HepG2 (cell line): ENCODE results near the gene DNASE1. TPM values are rescaled to one million over a fixed set of nuclear protein-coding genes. Genes with fewer than 3 reads are reported as not detected.

Experiments
- FOXM1 ChIP-seq: sonication (generic); formaldehyde crosslinking; IDR thresholded peaks from 2 replicates; pipeline ENCODE4 v1.5.0; 2020; ENCODE audit warnings: missing genetic modification reagents
- HES4 ChIP-seq: sonication (generic); formaldehyde crosslinking; IDR thresholded peaks from 2 replicates; pipeline ENCODE4 v1.9.0; 2021; ENCODE audit warnings: mild to moderate bottlenecking, missing genetic modification reagents, borderline replicate concordance
- IKZF5 ChIP-seq: IDR thresholded peaks from 2 replicates; pipeline ENCODE4 v1.6.1; 2018; ENCODE audit warnings: missing genetic modification reagents, mild to moderate bottlenecking, missing compliant biosample characterization
- KLF6 ChIP-seq: IDR thresholded peaks from 2 replicates; pipeline ENCODE4 v1.8.0; 2016; ENCODE audit warnings: missing biosample characterization, missing genetic modification reagents
- NFIB ChIP-seq: sonication (generic); formaldehyde crosslinking; IDR thresholded peaks from 2 replicates; pipeline ENCODE4 v1.9.0; 2021; ENCODE audit warnings: missing genetic modification reagents, mild to moderate bottlenecking, borderline replicate concordance
- PAWR ChIP-seq: sonication (generic); formaldehyde crosslinking; IDR thresholded peaks from 2 replicates; pipeline ENCODE4 v1.4.0; 2020; ENCODE audit warnings: missing genetic modification reagents, mild to moderate bottlenecking, borderline replicate concordance
- RXRB ChIP-seq: IDR thresholded peaks from 2 replicates; pipeline ENCODE4 v1.6.1; 2016; ENCODE audit warnings: borderline replicate concordance, missing genetic modification reagents, missing compliant biosample characterization
- YY1 ChIP-seq: IDR thresholded peaks from 2 replicates; pipeline ENCODE4 v1.6.1; 2011; ENCODE audit warnings: low read length, low read depth, moderate library complexity, mild to moderate bottlenecking; ENCODE audit not compliant: insufficient read depth, insufficient replicate concordance
- ZBTB34 ChIP-seq: sonication (generic); formaldehyde crosslinking; IDR thresholded peaks from 2 replicates; pipeline ENCODE4 v1.8.0; 2022; ENCODE audit warnings: mild to moderate bottlenecking, missing genetic modification reagents
- ZHX2 ChIP-seq, 2 experiments: sonication (generic) in 1 of 2; formaldehyde crosslinking in 1 of 2; IDR thresholded peaks; 2 replicates each; pipeline versions ENCODE4 v1.6.1 to v1.9.0; 2014 to 2022; ENCODE audit warnings: antibody characterized with exemption in 1 of 2, borderline replicate concordance in 1 of 2, inconsistent platforms in 1 of 2, low read depth in 1 of 2, missing genetic modification reagents in 1 of 2
- ZNF143 ChIP-seq: sonication (generic); formaldehyde crosslinking; IDR thresholded peaks from 2 replicates; pipeline ENCODE4 v1.4.0; 2020; ENCODE audit warnings: missing genetic modification reagents
- ZNF24 ChIP-seq: fragments of 450-650 bp; IDR thresholded peaks from 2 replicates; pipeline ENCODE4 v1.6.1; 2017; ENCODE audit warnings: antibody characterized with exemption, mild to moderate bottlenecking
- ZNF609 ChIP-seq: sonication (generic); formaldehyde crosslinking; IDR thresholded peaks from 2 replicates; pipeline ENCODE4 v1.4.0; 2020; ENCODE audit warnings: mild to moderate bottlenecking, missing genetic modification reagents, borderline replicate concordance
- ZNF724P ChIP-seq: sonication (generic); formaldehyde crosslinking; IDR thresholded peaks from 2 replicates; pipeline ENCODE4 v1.8.0; 2022; ENCODE audit warnings: missing genetic modification reagents, borderline replicate concordance
- polyA plus RNA-seq, 8 experiments: library from polyadenylated mRNA; depleted of rRNA in 3 of 8; stranded (reverse) in 7 of 8; unstranded in 1 of 8; fragments of >200 nt; fragmentation: Illumina TruSeq in 4 of 8; extraction: Trizol in 4 of 8; gene quantifications; 2 replicates each; pipeline versions ENCODE4 v1.2.1 to v1.2.3, GENCODE V29; 2011 to 2016; ENCODE audit warnings: low read depth in 4 of 8, missing spikeins in 1 of 8, mixed read lengths in 1 of 8; ENCODE audit not compliant: insufficient read depth in 1 of 8
- total RNA-seq, 5 experiments: library from RNA; depleted of rRNA; stranded (reverse); fragments of >200 nt; fragmentation: Illumina TruSeq; extraction: Trizol; gene quantifications; 2 replicates each; pipeline ENCODE4 v1.2.3, GENCODE V29; 2016; ENCODE audit warnings: low read depth in 1 of 5

The DNASE1 gene
- total and polyA plus RNA-seq, 2 of the 13 experiments (the other 11 are each of a cell fraction or from before 2014, with no cell fraction given) = 7.1 to 11.1 TPM

GRCh38 chr16:3695610-3696369, 41.3 kb downstream of the DNASE1 start (continued):
- TF ChIP-seq ZNF609 (peak; percentile 92), FOXM1 (no peak), KLF6 (peak; percentile 49; the same call in 1 of the 2 replicates), HES4 (CRISPR knock-in tag) (0 out of 2 replicates have a peak, but pooled peaks have one; percentile 66), ZBTB34 (peak; percentile 98), NFIB (CRISPR knock-in tag) (no peak), ZNF143 (CRISPR knock-in tag) (no peak), ZNF24 (no peak), IKZF5 (peak; percentile 99), PAWR (CRISPR knock-in tag) (no peak), ZHX2 (IDR thresholded peaks at IDR 0.05; ENCODE audit: low read depth) (0 out of 2 replicates have a peak, but pooled peaks have one; percentile 35), ZHX2 (CRISPR knock-in tag; IDR thresholded peaks at IDR 0.05; ENCODE audit: borderline replicate concordance) (no peak), YY1 (no peak), ZNF724P (no peak; the same call in 1 of the 2 replicates), RXRB (peak; percentile 95)
